HFF-Myc (cell line): ENCODE data around the gene CCNB1IP1.
"Not testable (repeated sequence)": the region's sequence is repeated elsewhere in the genome, so short reads cannot be mapped to it uniquely, and the experiment has no call there.

Experiments used
- DNase-seq: peaks from one replicate; pipeline ENCODE4 v3.0.0-alpha.2; 2011; ENCODE audit warnings: low read depth; ENCODE audit errors: extremely low read depth
- H3K4me3 ChIP-seq: replicated peaks from 2 replicates; pipeline ENCODE4 v1.5.1; 2011; ENCODE audit warnings: low read depth, mild to moderate bottlenecking, control low read depth, low read length
- TF ChIP-seq, protein P1 (sequence below): IDR thresholded peaks from 2 replicates; pipeline ENCODE4 v1.5.1; 2012; ENCODE audit warnings: mild to moderate bottlenecking, low read depth, low read length, control low read depth; ENCODE audit errors: missing control alignments

CCNB1IP1 gene

DNA sequence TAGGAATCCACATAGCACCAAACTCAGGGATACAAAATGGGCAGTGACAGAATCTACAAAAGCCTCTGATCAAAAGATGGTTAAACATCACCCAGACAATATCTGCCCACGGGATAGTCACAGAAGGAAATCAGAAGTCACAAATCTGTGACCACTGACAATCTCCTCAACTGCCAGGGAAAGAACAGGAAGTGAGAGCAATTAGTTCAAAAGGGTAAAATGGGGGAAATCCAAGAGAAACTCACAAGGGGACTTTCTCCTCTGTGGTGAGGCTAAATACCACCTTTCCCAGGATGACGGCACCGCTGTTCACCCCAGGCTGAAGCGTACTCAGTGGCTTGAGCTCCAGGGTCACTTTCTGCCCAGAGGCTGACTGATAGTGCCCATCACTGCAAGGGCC, 38.0 kb downstream of the CCNB1IP1 start:
- DNase-seq: no peak
- TF ChIP-seq, protein P1, sequence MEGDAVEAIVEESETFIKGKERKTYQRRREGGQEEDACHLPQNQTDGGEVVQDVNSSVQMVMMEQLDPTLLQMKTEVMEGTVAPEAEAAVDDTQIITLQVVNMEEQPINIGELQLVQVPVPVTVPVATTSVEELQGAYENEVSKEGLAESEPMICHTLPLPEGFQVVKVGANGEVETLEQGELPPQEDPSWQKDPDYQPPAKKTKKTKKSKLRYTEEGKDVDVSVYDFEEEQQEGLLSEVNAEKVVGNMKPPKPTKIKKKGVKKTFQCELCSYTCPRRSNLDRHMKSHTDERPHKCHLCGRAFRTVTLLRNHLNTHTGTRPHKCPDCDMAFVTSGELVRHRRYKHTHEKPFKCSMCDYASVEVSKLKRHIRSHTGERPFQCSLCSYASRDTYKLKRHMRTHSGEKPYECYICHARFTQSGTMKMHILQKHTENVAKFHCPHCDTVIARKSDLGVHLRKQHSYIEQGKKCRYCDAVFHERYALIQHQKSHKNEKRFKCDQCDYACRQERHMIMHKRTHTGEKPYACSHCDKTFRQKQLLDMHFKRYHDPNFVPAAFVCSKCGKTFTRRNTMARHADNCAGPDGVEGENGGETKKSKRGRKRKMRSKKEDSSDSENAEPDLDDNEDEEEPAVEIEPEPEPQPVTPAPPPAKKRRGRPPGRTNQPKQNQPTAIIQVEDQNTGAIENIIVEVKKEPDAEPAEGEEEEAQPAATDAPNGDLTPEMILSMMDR: no peak

DNA sequence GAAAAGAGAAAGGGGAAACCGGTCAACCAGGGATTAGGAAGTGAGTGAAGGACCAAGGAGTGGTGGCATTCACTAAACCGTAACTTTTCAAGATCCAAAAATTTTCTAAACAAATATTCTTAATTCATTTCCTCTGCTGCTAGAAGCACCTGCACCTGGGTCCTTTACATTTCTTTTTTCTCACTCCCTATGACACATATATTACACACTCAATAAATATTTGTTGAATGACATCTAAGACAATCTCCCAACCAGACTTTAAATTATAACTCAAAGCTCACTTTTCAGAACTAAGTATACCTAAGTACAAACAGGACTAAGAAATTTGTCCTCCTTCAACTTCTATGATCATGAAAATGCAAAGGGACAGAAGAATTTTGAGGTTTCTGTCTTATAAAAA, 38.4 kb downstream of the CCNB1IP1 start:
- TF ChIP-seq, protein P1: no peak
- no peak for DNase-seq

More for the DNA sequence above, 38.0 kb downstream of the CCNB1IP1 start:
- no peak overlapping the region for H3K4me3 ChIP-seq

DNA sequence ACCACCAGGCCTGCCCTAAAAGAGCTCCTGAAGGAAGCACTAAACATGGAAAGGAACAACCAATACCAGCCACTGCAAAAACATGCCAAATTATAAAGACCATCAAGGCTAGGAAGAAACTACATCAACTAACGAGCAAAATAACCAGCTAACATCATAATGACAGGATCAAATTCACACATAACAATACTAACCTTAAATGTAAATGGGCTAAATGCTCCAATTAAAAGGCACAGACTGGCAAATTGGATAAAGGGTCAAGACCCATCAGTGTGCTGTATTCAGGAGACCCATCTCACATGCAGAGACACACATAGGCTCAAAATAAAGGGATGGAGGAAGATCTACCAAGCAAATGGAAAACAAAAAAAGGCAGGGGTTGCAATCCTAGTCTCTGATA, 51.1 kb downstream of the CCNB1IP1 start:
- not testable (repeated sequence) for DNase-seq

More for the DNA sequence above, 38.4 kb downstream of the CCNB1IP1 start:
- no peak overlapping the region for H3K4me3 ChIP-seq

DNA sequence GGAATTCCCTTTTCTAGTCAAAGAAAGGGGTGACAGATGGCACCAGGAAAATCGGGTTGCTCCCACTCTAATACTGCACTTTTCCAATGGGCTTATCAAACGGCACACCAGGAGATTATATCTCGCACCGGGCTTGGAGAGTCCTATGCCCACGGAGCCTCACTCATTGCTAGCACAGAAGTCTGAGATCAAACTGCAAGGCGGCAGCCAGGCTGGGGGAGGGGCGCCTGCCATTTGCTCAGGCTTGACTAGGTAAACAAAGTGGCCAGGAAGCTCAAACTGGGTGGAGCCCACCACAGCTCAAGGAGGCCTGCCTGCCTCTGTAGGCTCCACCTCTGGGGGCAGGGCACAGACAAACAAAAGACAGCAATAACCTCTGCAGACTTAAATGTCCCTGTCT, 52.8 kb downstream of the CCNB1IP1 start:
- H3K4me3 ChIP-seq, DNase-seq: not testable (repeated sequence)

More for the DNA sequence above, 51.1 kb downstream of the CCNB1IP1 start:
- not testable (repeated sequence) for H3K4me3 ChIP-seq

DNA sequence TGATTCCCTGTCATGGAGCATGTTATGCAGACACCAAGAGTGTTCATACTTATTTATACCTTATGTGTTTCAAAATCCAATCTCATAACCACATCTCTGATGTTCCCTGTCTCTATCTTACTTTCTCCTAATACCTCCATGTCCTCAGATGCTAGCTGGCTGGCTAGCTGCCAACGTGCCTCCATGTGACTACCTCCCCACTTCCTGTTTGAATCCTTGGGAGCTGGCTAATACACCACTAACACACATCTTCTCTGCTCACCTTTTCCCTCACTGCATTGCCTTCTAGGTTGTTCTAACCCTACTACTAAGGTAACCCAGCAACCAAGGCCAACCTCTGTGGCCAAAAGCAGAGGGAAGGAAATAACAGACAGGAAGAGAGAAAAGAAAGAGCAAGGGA, 54.7 kb downstream of the CCNB1IP1 start:
- peak; percentile 14 for DNase-seq
- no peak overlapping the region for H3K4me3 ChIP-seq
- TF ChIP-seq, protein P1: no peak

DNA sequence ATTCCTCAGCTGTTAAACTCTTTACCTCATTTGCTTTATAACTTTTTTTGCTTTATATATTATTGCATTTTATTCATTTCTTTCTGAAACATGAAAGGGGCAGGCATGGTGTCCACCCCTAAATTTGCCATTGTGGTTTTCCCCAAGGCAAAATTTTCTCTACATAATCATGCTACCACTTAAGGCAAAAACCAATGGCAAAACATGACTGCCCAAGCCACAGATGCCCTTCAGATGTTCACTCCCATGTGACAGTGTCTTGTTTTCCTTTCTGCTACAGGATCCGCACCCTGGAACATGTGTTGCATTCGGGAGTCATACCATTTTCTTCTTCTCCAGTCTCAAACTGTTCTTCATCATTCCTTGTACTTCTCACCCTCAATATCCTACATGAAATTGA, 55.7 kb downstream of the CCNB1IP1 start:
- TF ChIP-seq, protein P1: no peak
- H3K4me3 ChIP-seq: no peak overlapping the region
- DNase-seq: no peak

DNA sequence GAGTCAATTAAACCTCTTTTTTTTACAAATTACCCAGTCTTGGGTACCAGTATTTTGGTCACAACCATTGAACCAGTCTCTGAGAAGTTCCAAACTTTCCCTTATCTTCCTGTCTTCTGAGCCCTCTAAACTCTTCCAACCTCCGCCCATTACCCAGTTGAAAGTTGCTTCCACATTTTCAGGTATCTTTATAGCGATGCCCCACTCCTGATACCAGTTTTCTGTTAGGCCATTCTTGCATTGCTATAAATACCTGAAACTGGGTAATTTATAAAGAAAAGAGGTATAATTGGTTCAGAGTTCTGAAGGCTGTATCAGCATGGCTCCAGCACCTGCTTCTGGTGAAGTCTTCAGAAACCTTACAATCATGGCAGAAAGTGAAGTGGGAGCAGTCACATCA, 59.0 kb downstream of the CCNB1IP1 start:
- TF ChIP-seq, protein P1: no peak
- DNase-seq: no peak
- no peak overlapping the region for H3K4me3 ChIP-seq

DNA sequence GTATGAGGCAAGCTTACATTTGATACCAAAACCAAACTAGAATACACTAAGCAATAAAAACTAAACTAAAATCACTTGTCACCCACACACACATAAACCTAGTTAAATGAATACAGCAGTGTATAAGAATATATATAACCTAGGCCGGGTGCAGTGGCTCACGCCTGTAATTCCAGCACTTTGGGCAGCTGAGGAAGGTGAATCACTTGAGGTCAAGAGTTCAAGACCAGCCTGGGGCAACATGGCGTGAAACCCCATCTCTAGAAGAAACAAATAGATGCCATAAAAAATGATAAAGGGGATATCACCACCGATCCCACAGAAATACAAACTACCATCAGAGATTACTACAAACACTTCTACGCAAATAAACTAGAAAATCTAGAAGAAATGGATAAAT, 68.7 kb downstream of the CCNB1IP1 start:
- not testable (repeated sequence) for DNase-seq

More for the DNA sequence above, 68.7 kb downstream of the CCNB1IP1 start:
- H3K4me3 ChIP-seq: not testable (repeated sequence)
